ENCODE results near the gene HSD17B13.
"Not testable (repeated sequence)": the region's sequence is repeated elsewhere in the genome, so short reads cannot be mapped to it uniquely, and the experiment has no call there.

Gene HSD17B13

GRCh38 chr4:87322754-87323153, at the start of gene HSD17B13:
Gene HSD17B13 (minus strand): TSS chr4:87322882. CDS start chr4:87322841, 41 bp downstream.
- Mint-ChIP-seq H3K9me3 (no peaks in the 10 kb centered on the region), H3K4me1 (no peaks in the 10 kb centered on the region), H3K36me3 (no peaks in the 10 kb centered on the region), H3K4me3 (no peak within 1 kb of the TSS), H3K27ac (no peak within 1 kb of the TSS)
- DNase-seq (ENCODE audit: low spot score in 2 of 2): no peak
- no peak for ATAC-seq

DNA sequence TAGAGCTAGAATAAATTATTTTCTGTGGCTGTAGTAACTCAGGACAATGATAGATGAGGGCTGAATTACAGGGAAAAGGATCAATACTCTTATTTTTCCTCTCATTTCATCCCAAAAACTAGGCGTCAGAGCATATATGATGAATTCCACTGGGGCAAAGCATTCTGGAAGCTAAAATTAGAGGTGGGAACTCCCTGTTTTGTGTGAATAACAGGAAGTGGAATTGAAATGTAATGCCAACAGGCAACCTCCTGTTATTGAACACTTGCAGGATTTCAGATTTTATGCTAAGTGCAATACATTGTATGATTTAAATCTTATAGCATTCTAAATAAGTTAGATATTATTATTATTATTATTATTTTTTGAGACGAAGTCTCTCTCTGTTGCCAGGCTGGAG, 47.4 kb upstream of the HSD17B13 start:
- Mint-ChIP-seq H3K4me1 (no peaks in the 10 kb centered on the region), H3K36me3 (peaks cover 84% of the 10 kb centered on the region), H3K9me3 (no peaks in the 10 kb centered on the region), H3K27ac (no peak overlapping the region), H3K4me3 (no peak overlapping the region)
- DNase-seq (ENCODE audit: low spot score in 2 of 2): no peak
- ATAC-seq: no peak

- no peak for DNase-seq (ENCODE audit: low spot score in 2 of 2)
- H3K36me3 Mint-ChIP-seq: peaks cover 79% of the 10 kb centered on the region
- ATAC-seq: no peak
- H3K4me1 Mint-ChIP-seq: no peaks in the 10 kb centered on the region
- no peak overlapping the region for H3K4me3 Mint-ChIP-seq
- no peak overlapping the region for H3K27ac Mint-ChIP-seq
- H3K9me3 Mint-ChIP-seq: no peaks in the 10 kb centered on the region
These were observed 44.0 kb upstream of the HSD17B13 start for GRCh38 chr4:87366521-87367162.

- H3K27ac Mint-ChIP-seq: no peak overlapping the region
- peaks cover 75% of the 10 kb centered on the region for H3K36me3 Mint-ChIP-seq
- no peak for ATAC-seq
- no peak overlapping the region for H3K4me3 Mint-ChIP-seq
- H3K9me3 Mint-ChIP-seq: no peaks in the 10 kb centered on the region
- H3K4me1 Mint-ChIP-seq: no peaks in the 10 kb centered on the region
- no peak for DNase-seq (ENCODE audit: low spot score in 2 of 2)
These were observed 42.7 kb upstream of the HSD17B13 start for GRCh38 chr4:87365348-87365747.

DNA sequence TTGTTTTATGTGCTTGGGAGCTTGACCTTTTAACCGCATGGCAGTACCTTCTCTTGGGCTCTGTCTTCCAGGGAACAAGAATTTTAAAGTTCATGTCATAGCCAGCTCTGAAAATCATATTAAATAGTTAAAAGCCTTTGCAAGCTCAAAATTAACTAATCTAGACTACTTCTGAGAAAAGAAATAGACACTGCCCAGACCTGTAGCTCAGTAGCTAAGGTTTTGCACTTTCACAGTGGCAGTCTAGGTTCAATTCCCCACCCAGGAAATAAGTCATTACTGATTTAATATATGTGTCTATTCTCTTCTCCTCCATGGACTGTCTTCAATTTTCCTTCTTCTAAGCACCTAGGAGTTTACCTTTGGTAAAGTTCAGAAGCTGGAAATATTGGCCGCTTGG, 40.9 kb upstream of the HSD17B13 start:
- DNase-seq (ENCODE audit: low spot score in 2 of 2): no peak
- no peak overlapping the region for H3K4me3 Mint-ChIP-seq
- ATAC-seq: no peak
- no peaks in the 10 kb centered on the region for H3K4me1 Mint-ChIP-seq
- H3K9me3 Mint-ChIP-seq: no peaks in the 10 kb centered on the region
- peaks cover 58% of the 10 kb centered on the region for H3K36me3 Mint-ChIP-seq
- no peak overlapping the region for H3K27ac Mint-ChIP-seq

GRCh38 chr4:87360338-87360935, 37.8 kb upstream of the HSD17B13 start:
- ATAC-seq (no peak), DNase-seq (ENCODE audit: low spot score in 2 of 2) (no peak)
- H3K9me3 Mint-ChIP-seq: no peaks in the 10 kb centered on the region
- H3K27ac Mint-ChIP-seq: no peak overlapping the region
- no peak overlapping the region for H3K4me3 Mint-ChIP-seq
- peaks cover 56% of the 10 kb centered on the region for H3K36me3 Mint-ChIP-seq
- no peaks in the 10 kb centered on the region for H3K4me1 Mint-ChIP-seq

DNA sequence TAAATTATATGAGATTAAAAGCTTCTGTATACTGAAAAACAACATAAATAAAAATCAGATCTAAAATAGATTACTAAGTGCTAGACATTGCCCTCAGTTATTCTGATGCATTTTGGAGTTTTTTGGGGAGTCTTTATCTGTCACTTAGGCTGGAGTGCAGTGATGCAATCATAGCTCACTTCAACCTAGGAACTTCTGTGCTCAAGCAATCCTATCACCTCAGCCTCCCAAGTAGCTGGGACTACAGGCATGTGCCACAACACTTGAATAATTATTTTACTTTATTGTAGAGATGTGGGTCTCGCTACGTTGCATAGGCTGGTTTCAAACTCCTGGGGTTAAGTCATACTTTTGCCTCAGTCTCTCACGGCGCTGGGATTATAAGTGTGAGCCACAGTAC, 36.6 kb upstream of the HSD17B13 start:
- ATAC-seq (no peak), DNase-seq (ENCODE audit: low spot score in 2 of 2) (no peak)
- Mint-ChIP-seq H3K4me3 (no peak overlapping the region), H3K36me3 (peaks cover 56% of the 10 kb centered on the region), H3K9me3 (no peaks in the 10 kb centered on the region), H3K27ac (peak overlapping the region; percentile 51), H3K4me1 (no peaks in the 10 kb centered on the region)

- Mint-ChIP-seq H3K4me3 (no peak overlapping the region), H3K4me1 (no peaks in the 10 kb centered on the region), H3K9me3 (no peaks in the 10 kb centered on the region), H3K27ac (peak overlapping the region; percentile 29), H3K36me3 (peaks cover 50% of the 10 kb centered on the region)
- no peak for ATAC-seq
- no peak for DNase-seq (ENCODE audit: low spot score in 2 of 2)
These were observed 34.3 kb upstream of the HSD17B13 start for GRCh38 chr4:87356832-87357526.

- Mint-ChIP-seq H3K4me3 (no peak overlapping the region), H3K36me3 (peaks cover 43% of the 10 kb centered on the region), H3K27ac (no peak overlapping the region), H3K4me1 (no peaks in the 10 kb centered on the region), H3K9me3 (no peaks in the 10 kb centered on the region)
- no peak for DNase-seq (ENCODE audit: low spot score in 2 of 2)
- no peak for ATAC-seq
These were observed 31.8 kb upstream of the HSD17B13 start for GRCh38 chr4:87354168-87355102.

DNA sequence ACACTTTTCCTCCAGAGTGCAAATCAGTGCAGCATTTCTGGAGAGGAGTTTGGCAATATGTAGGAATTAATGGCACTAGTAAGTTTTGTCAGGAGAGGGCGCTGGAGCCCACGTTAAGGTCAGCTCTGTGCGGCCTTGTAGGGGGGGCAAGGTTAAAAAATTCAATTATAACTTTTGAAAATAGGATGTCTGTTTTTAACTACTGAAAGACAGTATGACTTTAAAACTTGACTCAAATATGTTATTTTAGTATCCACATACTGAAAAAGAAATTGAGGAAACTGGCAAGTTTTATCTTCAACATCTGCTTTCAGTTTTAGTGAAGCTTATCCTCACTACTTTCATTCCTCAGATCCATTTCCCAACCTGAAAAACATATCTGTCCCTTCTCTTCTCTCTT, 30.9 kb upstream of the HSD17B13 start:
- DNase-seq (ENCODE audit: low spot score in 2 of 2) (no peak), ATAC-seq (no peak)
- H3K4me3 Mint-ChIP-seq: no peak overlapping the region
- H3K36me3 Mint-ChIP-seq: peaks cover 43% of the 10 kb centered on the region
- no peaks in the 10 kb centered on the region for H3K9me3 Mint-ChIP-seq
- H3K27ac Mint-ChIP-seq: no peak overlapping the region
- H3K4me1 Mint-ChIP-seq: no peaks in the 10 kb centered on the region

GRCh38 chr4:87345139-87345538, 22.5 kb upstream of the HSD17B13 start:
- peaks cover 4% of the 10 kb centered on the region for H3K9me3 Mint-ChIP-seq
- peaks cover 45% of the 10 kb centered on the region for H3K36me3 Mint-ChIP-seq

GRCh38 chr4:87342872-87343271, 20.2 kb upstream of the HSD17B13 start:
- Mint-ChIP-seq H3K4me1 (no peaks in the 10 kb centered on the region), H3K27ac (no peak overlapping the region), H3K4me3 (no peak overlapping the region), H3K36me3 (peaks cover 65% of the 10 kb centered on the region), H3K9me3 (peaks cover 4% of the 10 kb centered on the region)
- DNase-seq (ENCODE audit: low spot score in 2 of 2) (no peak), ATAC-seq (no peak)

More at GRCh38 chr4:87345139-87345538, 22.5 kb upstream of the HSD17B13 start:
- Mint-ChIP-seq H3K27ac (no peak overlapping the region), H3K4me3 (no peak overlapping the region), H3K4me1 (no peaks in the 10 kb centered on the region)
- DNase-seq (ENCODE audit: low spot score in 2 of 2) (no peak), ATAC-seq (no peak)

DNA sequence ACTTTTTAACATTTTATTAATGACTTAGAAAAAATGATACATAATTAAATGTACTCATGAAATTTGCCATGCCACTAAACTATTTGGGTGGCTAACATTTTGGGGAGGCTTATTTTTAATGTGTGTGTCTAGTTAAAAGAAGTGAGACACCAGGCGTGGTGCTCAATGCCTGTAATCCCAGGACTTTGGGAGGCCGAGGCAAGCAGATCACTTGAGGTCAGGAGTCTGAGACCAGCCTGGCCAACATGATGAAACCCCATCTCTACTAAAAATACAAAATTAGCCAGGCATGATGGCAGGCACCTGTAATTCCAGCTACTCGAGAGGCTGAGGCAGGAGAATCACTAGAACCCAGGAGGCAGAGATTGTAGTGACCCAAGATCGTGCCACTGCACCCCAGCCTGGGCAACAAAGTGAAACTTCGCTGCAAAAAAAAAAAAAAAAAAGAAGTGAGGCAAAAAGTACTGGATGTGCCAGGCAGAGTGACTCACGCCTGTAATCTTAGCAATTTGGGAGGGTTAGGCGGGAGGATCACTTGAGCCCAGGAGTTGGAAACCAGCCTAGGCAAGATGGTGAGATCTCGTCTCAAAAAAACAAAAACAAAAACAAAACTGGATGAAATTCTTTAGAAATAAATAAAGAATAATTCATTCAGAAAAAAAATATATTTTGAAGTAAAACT, 19.4 kb upstream of the HSD17B13 start:
- not testable (repeated sequence) for H3K27ac Mint-ChIP-seq; H3K4me3 Mint-ChIP-seq; DNase-seq (ENCODE audit: low spot score in 2 of 2); ATAC-seq; H3K4me1 Mint-ChIP-seq; H3K9me3 Mint-ChIP-seq
- peaks cover 73% of the 10 kb centered on the region for H3K36me3 Mint-ChIP-seq

DNA sequence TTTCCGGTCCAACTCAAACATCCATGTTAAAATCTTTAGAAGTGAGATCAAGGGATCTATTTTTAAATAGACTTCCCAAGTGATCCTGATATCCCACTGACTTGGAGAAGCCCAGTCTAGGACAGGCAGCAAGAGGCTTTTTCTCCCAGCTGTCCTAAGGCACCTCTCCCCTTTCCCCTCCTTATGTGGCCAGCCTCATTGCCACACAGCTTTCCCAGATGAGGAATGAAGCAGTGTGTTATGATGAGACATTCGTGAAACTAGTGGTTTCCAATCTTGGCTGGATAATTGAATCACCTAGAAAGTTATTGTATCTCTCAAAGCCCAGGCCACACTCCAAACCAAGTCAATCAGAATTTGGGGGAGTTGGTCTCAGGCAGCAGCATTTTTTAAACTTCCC, 16.8 kb upstream of the HSD17B13 start:
- Mint-ChIP-seq H3K9me3 (peaks cover 2% of the 10 kb centered on the region), H3K36me3 (peaks cover 69% of the 10 kb centered on the region)

GRCh38 chr4:87337361-87337760, 14.7 kb upstream of the HSD17B13 start:
- Mint-ChIP-seq H3K4me1 (no peaks in the 10 kb centered on the region), H3K4me3 (no peak overlapping the region), H3K27ac (no peak overlapping the region), H3K36me3 (peaks cover 60% of the 10 kb centered on the region), H3K9me3 (peaks cover 13% of the 10 kb centered on the region)
- DNase-seq (ENCODE audit: low spot score in 2 of 2) (no peak), ATAC-seq (no peak)

More for the DNA sequence above, 16.8 kb upstream of the HSD17B13 start:
- DNase-seq (ENCODE audit: low spot score in 2 of 2) (no peak), ATAC-seq (no peak)
- Mint-ChIP-seq H3K4me3 (no peak overlapping the region), H3K4me1 (no peaks in the 10 kb centered on the region), H3K27ac (no peak overlapping the region)

Measured in stimulated activated effector memory CD8-positive, alpha-beta T cell treated with anti-CD3 and anti-CD28 coated beads, Interleukin-12 subunit alpha, Interleukin-12 subunit beta, amount 100 ng/mL, for 72 hours (primary cell).